SK-N-SH (cell line): ENCODE results near the gene MEGF10. TPM values are rescaled to one million over a fixed set of nuclear protein-coding genes. Genes with fewer than 3 reads are reported as not detected.

Source experiments
- CTCF ChIA-PET: fragments of 300-600, 350-600 bp; formaldehyde crosslinking; extraction: SDS; loops from one replicate; lab custom pipeline; 2021; lab: Yijun Ruan, JAX
- POLR2A ChIA-PET: fragments of 350-600 bp; sonication (Branson Sonifier 250); formaldehyde crosslinking; extraction: SDS; loops from one replicate; lab custom pipeline; 2020; ENCODE audit warnings: antibody characterized with exemption, inconsistent platforms; lab: Yijun Ruan, JAX
- DNase-seq: peaks from one replicate; pipeline ENCODE4 v3.0.0; 2012
- H2AFZ ChIP-seq: fragments of 200-600 bp; sonication (generic); 2 replicates; pipeline ENCODE4 v1.8.1; 2016; ENCODE audit warnings: antibody characterized with exemption, mild to moderate bottlenecking, low read depth
- H3F3A ChIP-seq: fragments of 200-600 bp; sonication (generic); replicated peaks from 2 replicates; pipeline ENCODE3; 2016; ENCODE audit warnings: antibody characterized with exemption, mild to moderate bottlenecking; ENCODE audit not compliant: insufficient read depth
- H3K27ac ChIP-seq, 2 experiments: fragments of 200-500 bp in 1 of 2; fragments of 200-600 bp in 1 of 2; sonication (Bioruptor generic) in 1 of 2; sonication (generic), shearing (Covaris generic) in 1 of 2; 2 replicates each; pipeline versions ENCODE4 v1.5.1 to v1.6.1; 2014 to 2016; ENCODE audit warnings: low read depth in 2 of 2, inconsistent platforms in 1 of 2, low read length in 1 of 2, mild to moderate bottlenecking in 1 of 2, mixed read lengths in 1 of 2
- H3K27me3 ChIP-seq: fragments of 200-600 bp; sonication (generic), shearing (Covaris generic); 2 replicates; pipeline ENCODE4 v1.6.1; 2016; ENCODE audit warnings: mixed run types; ENCODE audit not compliant: insufficient read depth
- H3K36me3 ChIP-seq, 2 experiments: fragments of 200-500 bp in 1 of 2; fragments of 200-600 bp in 1 of 2; sonication (Bioruptor generic) in 1 of 2; sonication (generic) in 1 of 2; replicated peaks in 1 of 2; 2 replicates each; pipeline versions ENCODE3 to v1.5.1; 2014 to 2016; ENCODE audit warnings: low read length in 1 of 2, mild to moderate bottlenecking in 1 of 2; ENCODE audit not compliant: insufficient read depth in 2 of 2, control insufficient read depth in 1 of 2
- H3K4me1 ChIP-seq, 2 experiments: fragments of 200-500 bp in 1 of 2; fragments of 200-600 bp in 1 of 2; sonication (Bioruptor generic) in 1 of 2; sonication (generic), shearing (Covaris generic) in 1 of 2; 2 replicates each; pipeline versions ENCODE4 v1.5.1 to v1.6.1; 2014 to 2016; ENCODE audit warnings: low read depth in 1 of 2, low read length in 1 of 2, mixed run types in 1 of 2; ENCODE audit not compliant: insufficient read depth in 2 of 2, control insufficient read depth in 1 of 2
- H3K4me2 ChIP-seq: fragments of 200-600 bp; sonication (generic), shearing (Covaris generic); 2 replicates; pipeline ENCODE4 v1.6.1; 2017; ENCODE audit warnings: mixed run types
- H3K4me3 ChIP-seq, 2 experiments: fragments of 200-500 bp in 1 of 2; fragments of 200-600 bp in 1 of 2; sonication (Bioruptor generic) in 1 of 2; sonication (generic), shearing (Covaris generic) in 1 of 2; 2 replicates each; pipeline versions ENCODE4 v1.5.1 to v1.8.1; 2014 to 2016; ENCODE audit warnings: low read depth in 2 of 2, inconsistent platforms in 1 of 2, low read length in 1 of 2, mild to moderate bottlenecking in 1 of 2, mixed read lengths in 1 of 2, moderate library complexity in 1 of 2
- H3K79me2 ChIP-seq: fragments of 200-600 bp; sonication (generic); 2 replicates; pipeline ENCODE4 v1.8.1; 2017; ENCODE audit warnings: mild to moderate bottlenecking; ENCODE audit not compliant: insufficient read depth
- H3K9ac ChIP-seq: fragments of 200-600 bp; sonication (generic); 2 replicates; pipeline ENCODE4 v1.6.1; 2017; ENCODE audit warnings: mixed run types
- H3K9me2 ChIP-seq: fragments of 200-600 bp; sonication (generic); 2 replicates; pipeline ENCODE4 v1.6.1; 2017; ENCODE audit warnings: mixed run types
- H3K9me3 ChIP-seq: fragments of 200-600 bp; sonication (generic); 2 replicates; pipeline ENCODE4 v1.6.1; 2017; ENCODE audit warnings: mixed run types, mild to moderate bottlenecking, moderate library complexity
- H4K20me1 ChIP-seq: fragments of 200-600 bp; sonication (generic); 2 replicates; pipeline ENCODE4 v1.6.1; 2017; ENCODE audit warnings: mild to moderate bottlenecking, mixed run types; ENCODE audit not compliant: insufficient read depth
- CHD2 ChIP-seq: fragments of 150-350 bp; IDR thresholded peaks from 2 replicates; pipeline ENCODE4 v1.6.1; 2018; ENCODE audit warnings: low read length; ENCODE audit not compliant: partially characterized antibody
- CTCF ChIP-seq: fragments of 200-600 bp; sonication (generic); IDR thresholded peaks from 2 replicates; pipeline ENCODE4 v1.6.1; 2017; ENCODE audit warnings: antibody characterized with exemption, mild to moderate bottlenecking, moderate library complexity
- EP300 ChIP-seq, 2 experiments: IDR thresholded peaks; 2 replicates each; pipeline versions ENCODE4 v1.4.0 to v1.6.1; 2012; ENCODE audit warnings: borderline replicate concordance in 1 of 2, low read depth in 1 of 2, low read length in 1 of 2
- EZH2phosphoT487 ChIP-seq: fragments of 200-600 bp; sonication (generic); IDR thresholded peaks from 2 replicates; pipeline ENCODE4 v1.6.1; 2017; ENCODE audit warnings: low read depth, mixed run types, mild to moderate bottlenecking, antibody characterized with exemption, moderate library complexity, borderline replicate concordance
- FOXJ3 ChIP-seq: sonication (generic); formaldehyde crosslinking; IDR thresholded peaks from 2 replicates; pipeline ENCODE4 v1.5.1; 2020; ENCODE audit warnings: mild to moderate bottlenecking, missing genetic modification reagents
- GABPA ChIP-seq: IDR thresholded peaks from 2 replicates; pipeline ENCODE4 v1.4.0; 2012; ENCODE audit warnings: low read depth, mild to moderate bottlenecking
- GATA2 ChIP-seq: sonication (generic); formaldehyde crosslinking; IDR thresholded peaks from 2 replicates; pipeline ENCODE4 v1.5.0; 2020; ENCODE audit warnings: mild to moderate bottlenecking, missing genetic modification reagents
- MAX ChIP-seq: IDR thresholded peaks from 2 replicates; pipeline ENCODE4 v1.4.0; 2012; ENCODE audit warnings: low read depth
- NRF1 ChIP-seq: IDR thresholded peaks from 2 replicates; pipeline ENCODE4 v1.6.1; 2012; ENCODE audit warnings: low read depth, mild to moderate bottlenecking, low read length
- POLR2AphosphoS5 ChIP-seq: IDR thresholded peaks from 2 replicates; pipeline ENCODE4 v1.6.1; 2012; ENCODE audit warnings: low read depth, low read length
- RCOR1 ChIP-seq: fragments of 150-350 bp; IDR thresholded peaks from 2 replicates; pipeline ENCODE4 v1.6.1; 2017; ENCODE audit warnings: antibody characterized with exemption, low read length
- RFX5 ChIP-seq: IDR thresholded peaks from 2 replicates; pipeline ENCODE4 v1.6.1; 2012; ENCODE audit warnings: mild to moderate bottlenecking, improper control_type of control experiment, low read length
- TEAD4 ChIP-seq: IDR thresholded peaks from 2 replicates; pipeline ENCODE4 v1.4.0; 2012; ENCODE audit warnings: mild to moderate bottlenecking, borderline replicate concordance; ENCODE audit not compliant: insufficient read depth
- USF1 ChIP-seq: IDR thresholded peaks from 2 replicates; pipeline ENCODE4 v1.4.0; 2012; ENCODE audit warnings: low read depth, borderline replicate concordance
- USF2 ChIP-seq: fragments of 150-350 bp; IDR thresholded peaks from 2 replicates; pipeline ENCODE4 v1.6.1; 2017; ENCODE audit warnings: antibody characterized with exemption, low read length, low read depth, borderline replicate concordance
- WGBS: methylation state at CpG from one replicate; pipeline ENCODE4 v1.1.6; 2017; ENCODE audit warnings: low lambda C conversion rate; 5-methylcytosine and 5-hydroxymethylcytosine counted together
- polyA plus RNA-seq, 3 experiments: library from polyadenylated mRNA; depleted of rRNA; stranded (reverse); fragments of >200 nt; gene quantifications; 2 replicates each; pipeline ENCODE4 v1.2.3, GENCODE V29; 2012

MEGF10 gene
- polyA plus RNA-seq, 1 of the 3 experiments (the other 2 are of a cell fraction): 1.1 TPM

GRCh38 chr5:127343313-127343712 is 52.7 kb downstream of the MEGF10 start:
- 76% methylated on average over 3 of the region's 3 CpGs for WGBS

More at GRCh38 chr5:127343313-127343712, 52.7 kb downstream of the MEGF10 start:
- Histone ChIP-seq H3K9me3 (no peaks in the 10 kb centered on the region), H3K9me2 (no peaks in the 10 kb centered on the region), H3K4me1 (no peaks in the 10 kb centered on the region), H3K79me2 (no peaks in the 10 kb centered on the region), H3K4me3 (no peak overlapping the region), H3K27ac (no peak overlapping the region), H3K4me2 (no peak overlapping the region), H4K20me1 (no peaks in the 10 kb centered on the region), H3K27me3 (no peaks in the 10 kb centered on the region), H2AFZ (no peak overlapping the region), H3K9ac (no peak overlapping the region), H3F3A (no peaks in the 10 kb centered on the region), H3K36me3 (no peaks in the 10 kb centered on the region)
- no peak for DNase-seq
- TF ChIP-seq FOXJ3 (CRISPR knock-in tag) (no peak), CHD2 (no peak), NRF1 (no peak), EZH2phosphoT487 (no peak), GABPA (no peak), RFX5 (no peak), RCOR1 (no peak), EP300 (IDR thresholded peaks at IDR 0.05; ENCODE audit: borderline replicate concordance in 1 of 2, low read depth in 1 of 2, low read length in 1 of 2) (no peak), MAX (no peak), POLR2AphosphoS5 (no peak), USF2 (no peak), GATA2 (CRISPR knock-in tag) (no peak), CTCF (no peak), TEAD4 (no peak), USF1 (no peak)
- POLR2A ChIA-PET: no interaction called here
- CTCF ChIA-PET: no interaction called here
